Activated naive CD4-positive, alpha-beta T cell treated with anti-CD3 and anti-CD28 coated beads, Interleukin-2, amount 50 U/mL, for 72 hours (primary cell): ENCODE data around the gene IP6K1. TPM values are rescaled to one million over a fixed set of nuclear protein-coding genes. Genes with fewer than 3 reads are reported as not detected.
A peak's percentile ranks its signal among the peaks of the same experiment; 100 is the strongest.

Experiments
- ATAC-seq, 2 donors: fragments of 150-1000 bp; cut with Tn5 transposase; 2 replicates each; pipeline ENCODE4 v1.10.0; 2021; ENCODE audit warnings: mild to moderate bottlenecking in 2 of 2, moderate library complexity in 2 of 2
- DNase-seq, 2 donors: peaks; one replicate each; pipeline ENCODE4 v3.0.0; 2021 to 2022; ENCODE audit warnings: low spot score in 2 of 2
- H3K27ac Mint-ChIP-seq, 2 donors: one replicate each; pipeline ENCODE4 v1.8.0; 2022; ENCODE audit warnings: mild to moderate bottlenecking in 2 of 2, mixed read lengths in 2 of 2
- H3K36me3 Mint-ChIP-seq, 2 donors: one replicate each; pipeline ENCODE4 v1.8.0; 2022; ENCODE audit warnings: mixed read lengths in 2 of 2
- H3K9me3 Mint-ChIP-seq, 2 donors: one replicate each; pipeline ENCODE4 v1.8.0; 2022; ENCODE audit warnings: mixed read lengths in 2 of 2
- total RNA-seq, 2 donors: library from RNA; stranded (reverse); gene quantifications; one replicate each; pipeline ENCODE4 v1.2.3, GENCODE V29; 2022

Gene IP6K1
- total RNA-seq, 2 donors from 2014 or later, result 26.2 to 26.9 TPM

GRCh38 chr3:49747792-49748480 lies 38.4 kb downstream of the IP6K1 start:
- DNase-seq, result no peak
- H3K27ac Mint-ChIP-seq, result no peak overlapping the region
- no peak for ATAC-seq
- no peaks in the 10 kb centered on the region for H3K9me3 Mint-ChIP-seq
- H3K36me3 Mint-ChIP-seq, result no peaks in the 10 kb centered on the region

- Mint-ChIP-seq H3K36me3 (no peaks in the 10 kb centered on the region), H3K9me3 (no peaks in the 10 kb centered on the region), H3K27ac (no peak overlapping the region)
- DNase-seq (no peak), ATAC-seq (no peak)
These were observed 40.4 kb downstream of the IP6K1 start for GRCh38 chr3:49745986-49746385.

GRCh38 chr3:49740427-49740826 lies 45.9 kb downstream of the IP6K1 start:
- Mint-ChIP-seq H3K27ac (peak overlapping the region in 1 of 2 donors; percentile 35), H3K9me3 (no peaks in the 10 kb centered on the region), H3K36me3 (peaks cover 0 to 18% of the 10 kb centered on the region in 2 donors)
- no peak for DNase-seq
- ATAC-seq, result no peak

- Mint-ChIP-seq H3K27ac (peak overlapping the region in 1 of 2 donors; percentile 91), H3K9me3 (no peaks in the 10 kb centered on the region), H3K36me3 (peaks cover 0 to 18% of the 10 kb centered on the region in 2 donors)
- ATAC-seq (no peak), DNase-seq (peak in 1 of 2 donors; percentile 40)
These were observed 48.2 kb downstream of the IP6K1 start for GRCh38 chr3:49738067-49738713.

GRCh38 chr3:49734752-49735151 lies 51.6 kb downstream of the IP6K1 start:
- H3K9me3 Mint-ChIP-seq, result no peaks in the 10 kb centered on the region
- peaks cover 0 to 18% of the 10 kb centered on the region in 2 donors for H3K36me3 Mint-ChIP-seq
- no peak for ATAC-seq

GRCh38 chr3:49733551-49733950 lies 52.8 kb downstream of the IP6K1 start:
- DNase-seq, result no peak
- Mint-ChIP-seq H3K27ac (no peak overlapping the region), H3K9me3 (no peaks in the 10 kb centered on the region), H3K36me3 (peaks cover 0 to 14% of the 10 kb centered on the region in 2 donors)
- no peak for ATAC-seq

More at GRCh38 chr3:49734752-49735151, 51.6 kb downstream of the IP6K1 start:
- peak in 1 of 2 donors; percentile 21 for DNase-seq
- no peak overlapping the region for H3K27ac Mint-ChIP-seq

- peaks cover 0 to 5% of the 10 kb centered on the region in 2 donors for H3K36me3 Mint-ChIP-seq
- no peak overlapping the region for H3K27ac Mint-ChIP-seq
- ATAC-seq (no peak), DNase-seq (peak in 1 of 2 donors; percentile 39)
- no peaks in the 10 kb centered on the region for H3K9me3 Mint-ChIP-seq
These were observed 53.7 kb downstream of the IP6K1 start for GRCh38 chr3:49732597-49732996.

GRCh38 chr3:49729966-49730609 lies 56.3 kb downstream of the IP6K1 start:
- H3K27ac Mint-ChIP-seq, result no peak overlapping the region
- H3K36me3 Mint-ChIP-seq, result no peaks in the 10 kb centered on the region
- peak in 1 of 2 donors; percentile 20 for DNase-seq
- no peaks in the 10 kb centered on the region for H3K9me3 Mint-ChIP-seq
- ATAC-seq, result no peak

- no peaks in the 10 kb centered on the region for H3K36me3 Mint-ChIP-seq
These were observed 58.4 kb downstream of the IP6K1 start for GRCh38 chr3:49727924-49728361.

GRCh38 chr3:49727154-49727923 lies 59.0 kb downstream of the IP6K1 start:
- Mint-ChIP-seq H3K9me3 (no peaks in the 10 kb centered on the region), H3K27ac (no peak overlapping the region)
- no peak for ATAC-seq

More at GRCh38 chr3:49727924-49728361, 58.4 kb downstream of the IP6K1 start:
- ATAC-seq, result no peak
- Mint-ChIP-seq H3K27ac (no peak overlapping the region), H3K9me3 (no peaks in the 10 kb centered on the region)
- peak in 1 of 2 donors; percentile 37 for DNase-seq

GRCh38 chr3:49725906-49726681 lies 60.2 kb downstream of the IP6K1 start:
- Mint-ChIP-seq H3K27ac (peak overlapping the region; percentile 18 to 44), H3K9me3 (no peaks in the 10 kb centered on the region), H3K36me3 (peaks cover 6% of the 10 kb centered on the region in 2 donors)
- DNase-seq, result peak in 1 of 2 donors; percentile 57
- no peak for ATAC-seq

More at GRCh38 chr3:49727154-49727923, 59.0 kb downstream of the IP6K1 start:
- DNase-seq, result peak in 1 of 2 donors; percentile 51
- peaks cover 5 to 6% of the 10 kb centered on the region in 2 donors for H3K36me3 Mint-ChIP-seq

- DNase-seq (peak in 1 of 2 donors; percentile 55), ATAC-seq (no peak)
- Mint-ChIP-seq H3K27ac (peak overlapping the region; percentile 99 to 100), H3K9me3 (no peaks in the 10 kb centered on the region), H3K36me3 (peaks cover 6% of the 10 kb centered on the region in 2 donors)
These were observed 61.8 kb downstream of the IP6K1 start for GRCh38 chr3:49724586-49724985.

GRCh38 chr3:49723628-49724551 lies 62.5 kb downstream of the IP6K1 start, which contains the start of gene GMPPB:
Gene GMPPB (minus strand): TSS chr3:49723951. CDS start chr3:49723726, 225 bp downstream.
- H3K9me3 Mint-ChIP-seq, result no peaks in the 10 kb centered on the region
- peak; percentile 85 to 90 for ATAC-seq

GRCh38 chr3:49723296-49723627 lies 63.1 kb downstream of the IP6K1 start:
- DNase-seq (peak; percentile 67 to 76), ATAC-seq (peak; percentile 39 to 49)
- peak overlapping the region; percentile 97 to 100 for H3K27ac Mint-ChIP-seq
- no peaks in the 10 kb centered on the region for H3K9me3 Mint-ChIP-seq
- peaks cover 6% of the 10 kb centered on the region in 2 donors for H3K36me3 Mint-ChIP-seq

More at GRCh38 chr3:49723628-49724551, 62.5 kb downstream of the IP6K1 start, which contains the start of gene GMPPB:
- H3K36me3 Mint-ChIP-seq, result peaks cover 6% of the 10 kb centered on the region in 2 donors
- peak; percentile 94 to 98 for DNase-seq
- peak within 1 kb of the TSS; percentile 99 to 100 for H3K27ac Mint-ChIP-seq

GRCh38 chr3:49722896-49723295 lies 63.4 kb downstream of the IP6K1 start:
- H3K27ac Mint-ChIP-seq, result peak overlapping the region; percentile 97 to 100
- DNase-seq, result no peak
- no peaks in the 10 kb centered on the region for H3K9me3 Mint-ChIP-seq
- peaks cover 6% of the 10 kb centered on the region in 2 donors for H3K36me3 Mint-ChIP-seq
- ATAC-seq, result no peak
